HepG2 (cell line): ENCODE results near the gene MVP. TPM values are rescaled to one million over a fixed set of nuclear protein-coding genes. Genes with fewer than 3 reads are reported as not detected.

Experiments
- AHR ChIP-seq: IDR thresholded peaks from 2 replicates; pipeline ENCODE4 v1.6.1; 2018; ENCODE audit warnings: missing genetic modification reagents, missing compliant biosample characterization
- CREB1 ChIP-seq, 2 experiments: fragments of 450-650 bp in 1 of 2; IDR thresholded peaks; 2 replicates each; pipeline ENCODE4 v1.6.1; 2016 to 2017; ENCODE audit warnings: control low read depth in 1 of 2, mild to moderate bottlenecking in 1 of 2, missing compliant biosample characterization in 1 of 2, missing genetic modification characterization in 1 of 2
- GATAD1 ChIP-seq: IDR thresholded peaks from 2 replicates; pipeline ENCODE4 v1.6.1; 2016; ENCODE audit warnings: missing genetic modification reagents, missing compliant biosample characterization
- MED1 ChIP-seq: sonication (generic); formaldehyde crosslinking; IDR thresholded peaks from 2 replicates; pipeline ENCODE4 v1.4.0; 2020; ENCODE audit warnings: missing genetic modification reagents
- RFXAP ChIP-seq: sonication (generic); formaldehyde crosslinking; IDR thresholded peaks from 2 replicates; pipeline ENCODE4 v1.4.0; 2020; ENCODE audit warnings: missing genetic modification reagents, borderline replicate concordance
- SOX6 ChIP-seq, 2 experiments: fragments of 450-650 bp in 1 of 2; sonication (generic) in 1 of 2; formaldehyde crosslinking in 1 of 2; IDR thresholded peaks; 2 replicates each; pipeline versions ENCODE4 v1.4.0 to v1.6.1; 2017 to 2020; ENCODE audit warnings: antibody characterized with exemption in 1 of 2, mild to moderate bottlenecking in 1 of 2, missing genetic modification reagents in 1 of 2
- TSC22D2 ChIP-seq: sonication (generic); formaldehyde crosslinking; IDR thresholded peaks from 2 replicates; pipeline ENCODE4 v1.5.1; 2020; ENCODE audit warnings: missing genetic modification reagents, mild to moderate bottlenecking, borderline replicate concordance
- ZFP90 ChIP-seq: sonication (generic); formaldehyde crosslinking; IDR thresholded peaks from 2 replicates; pipeline ENCODE4 v1.8.0; 2022; ENCODE audit warnings: missing genetic modification reagents, mild to moderate bottlenecking, inconsistent platforms, borderline replicate concordance
- ZNF660 ChIP-seq: sonication (generic); formaldehyde crosslinking; IDR thresholded peaks from 2 replicates; pipeline ENCODE4 v1.5.1; 2020; ENCODE audit warnings: mild to moderate bottlenecking, low read depth, missing genetic modification reagents, borderline replicate concordance
- ZNF788 ChIP-seq: sonication (generic); formaldehyde crosslinking; IDR thresholded peaks from 2 replicates; pipeline ENCODE4 v1.5.0; 2020; ENCODE audit warnings: mild to moderate bottlenecking, missing genetic modification reagents, borderline replicate concordance
- ZSCAN12 ChIP-seq: sonication (generic); formaldehyde crosslinking; IDR thresholded peaks from 2 replicates; pipeline ENCODE4 v1.9.0; 2021; ENCODE audit warnings: mild to moderate bottlenecking, missing genetic modification reagents
- polyA plus RNA-seq, 8 experiments: library from polyadenylated mRNA; depleted of rRNA in 3 of 8; stranded (reverse) in 7 of 8; unstranded in 1 of 8; fragments of >200 nt; fragmentation: Illumina TruSeq in 4 of 8; extraction: Trizol in 4 of 8; gene quantifications; 2 replicates each; pipeline versions ENCODE4 v1.2.1 to v1.2.3, GENCODE V29; 2011 to 2016; ENCODE audit warnings: low read depth in 4 of 8, missing spikeins in 1 of 8, mixed read lengths in 1 of 8; ENCODE audit not compliant: insufficient read depth in 1 of 8
- total RNA-seq, 5 experiments: library from RNA; depleted of rRNA; stranded (reverse); fragments of >200 nt; fragmentation: Illumina TruSeq; extraction: Trizol; gene quantifications; 2 replicates each; pipeline ENCODE4 v1.2.3, GENCODE V29; 2016; ENCODE audit warnings: low read depth in 1 of 5
- TF ChIP-seq, protein P1 (sequence below): sonication (generic); formaldehyde crosslinking; IDR thresholded peaks from 2 replicates; pipeline ENCODE4 v1.5.0; 2020; ENCODE audit warnings: mild to moderate bottlenecking, missing genetic modification reagents, moderate library complexity
- TF ChIP-seq, protein P2 (sequence below): sonication (generic); formaldehyde crosslinking; IDR thresholded peaks from 2 replicates; pipeline ENCODE4 v1.4.0; 2020; ENCODE audit warnings: missing genetic modification reagents, borderline replicate concordance
- TF ChIP-seq, protein P3 (sequence below): sonication (generic); formaldehyde crosslinking; IDR thresholded peaks from 2 replicates; pipeline ENCODE4 v1.5.1; 2020; ENCODE audit warnings: mild to moderate bottlenecking, missing genetic modification reagents, borderline replicate concordance
- TF ChIP-seq, protein P4 (sequence below): sonication (generic); formaldehyde crosslinking; IDR thresholded peaks from 2 replicates; pipeline ENCODE4 v1.5.0; 2020; ENCODE audit warnings: missing genetic modification reagents
- TF ChIP-seq, protein P5 (sequence below): sonication (generic); formaldehyde crosslinking; IDR thresholded peaks from 2 replicates; pipeline ENCODE4 v1.4.0; 2020; ENCODE audit warnings: missing genetic modification reagents
- TF ChIP-seq, protein P6 (sequence below): sonication (generic); formaldehyde crosslinking; conservative IDR thresholded peaks from 2 replicates; pipeline ENCODE4 v1.4.0; 2020; ENCODE audit warnings: mild to moderate bottlenecking, missing genetic modification reagents, moderate library complexity

MVP gene
- total and polyA plus RNA-seq, 2 of the 13 experiments (the other 11 are each of a cell fraction or from before 2014, with no cell fraction given), result 22.9 to 43.5 TPM

DNA sequence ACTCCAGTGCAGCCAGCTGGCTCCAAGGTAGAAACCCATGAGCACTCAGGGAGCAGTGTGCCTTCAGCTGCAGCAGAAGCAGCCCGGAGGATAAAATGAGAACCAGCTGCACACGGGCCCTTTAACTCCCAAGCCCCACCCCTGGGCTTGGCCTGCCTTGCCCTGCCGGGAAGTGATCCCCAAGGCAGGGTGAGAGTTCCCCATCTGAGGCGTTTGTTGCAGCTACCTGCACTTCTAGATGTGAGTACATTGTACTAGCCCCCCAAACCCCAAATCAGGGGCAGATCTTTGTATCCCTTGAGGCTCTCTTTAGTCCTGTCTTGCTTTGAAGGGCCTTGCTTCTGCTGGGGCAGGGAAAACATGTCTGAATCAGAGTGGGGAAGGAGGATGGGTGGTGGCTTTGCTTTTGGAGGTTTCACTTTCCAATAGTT is at the start of gene MVP (continued):
- TF ChIP-seq, protein P1, sequence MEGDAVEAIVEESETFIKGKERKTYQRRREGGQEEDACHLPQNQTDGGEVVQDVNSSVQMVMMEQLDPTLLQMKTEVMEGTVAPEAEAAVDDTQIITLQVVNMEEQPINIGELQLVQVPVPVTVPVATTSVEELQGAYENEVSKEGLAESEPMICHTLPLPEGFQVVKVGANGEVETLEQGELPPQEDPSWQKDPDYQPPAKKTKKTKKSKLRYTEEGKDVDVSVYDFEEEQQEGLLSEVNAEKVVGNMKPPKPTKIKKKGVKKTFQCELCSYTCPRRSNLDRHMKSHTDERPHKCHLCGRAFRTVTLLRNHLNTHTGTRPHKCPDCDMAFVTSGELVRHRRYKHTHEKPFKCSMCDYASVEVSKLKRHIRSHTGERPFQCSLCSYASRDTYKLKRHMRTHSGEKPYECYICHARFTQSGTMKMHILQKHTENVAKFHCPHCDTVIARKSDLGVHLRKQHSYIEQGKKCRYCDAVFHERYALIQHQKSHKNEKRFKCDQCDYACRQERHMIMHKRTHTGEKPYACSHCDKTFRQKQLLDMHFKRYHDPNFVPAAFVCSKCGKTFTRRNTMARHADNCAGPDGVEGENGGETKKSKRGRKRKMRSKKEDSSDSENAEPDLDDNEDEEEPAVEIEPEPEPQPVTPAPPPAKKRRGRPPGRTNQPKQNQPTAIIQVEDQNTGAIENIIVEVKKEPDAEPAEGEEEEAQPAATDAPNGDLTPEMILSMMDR (CRISPR knock-in tag), result peak; percentile 19; the same call in 1 of the 2 replicates
- TF ChIP-seq RFXAP (CRISPR knock-in tag) (0 out of 2 replicates have a peak, but pooled peaks have one; percentile 14), SOX6 (IDR thresholded peaks at IDR 0.05) (no peak), SOX6 (CRISPR knock-in tag; IDR thresholded peaks at IDR 0.05) (0 out of 2 replicates have a peak, but pooled peaks have one; percentile 14), ZFP90 (no peak), CREB1 (IDR thresholded peaks at IDR 0.05) (no peak), CREB1 (CRISPR knock-in tag; IDR thresholded peaks at IDR 0.05) (0 out of 2 replicates have a peak, but pooled peaks have one; percentile 24), ZSCAN12 (0 out of 2 replicates have a peak, but pooled peaks have one; percentile 47), ZNF660 (CRISPR knock-in tag) (no peak), MED1 (CRISPR knock-in tag) (peak; percentile 32; the same call in 1 of the 2 replicates), AHR (CRISPR knock-in tag) (no peak), ZNF788 (CRISPR knock-in tag) (0 out of 2 replicates have a peak, but pooled peaks have one; percentile 15), GATAD1 (CRISPR knock-in tag) (0 out of 2 replicates have a peak, but pooled peaks have one; percentile 47), TSC22D2 (0 out of 2 replicates have a peak, but pooled peaks have one; percentile 28)
- TF ChIP-seq, protein P2, sequence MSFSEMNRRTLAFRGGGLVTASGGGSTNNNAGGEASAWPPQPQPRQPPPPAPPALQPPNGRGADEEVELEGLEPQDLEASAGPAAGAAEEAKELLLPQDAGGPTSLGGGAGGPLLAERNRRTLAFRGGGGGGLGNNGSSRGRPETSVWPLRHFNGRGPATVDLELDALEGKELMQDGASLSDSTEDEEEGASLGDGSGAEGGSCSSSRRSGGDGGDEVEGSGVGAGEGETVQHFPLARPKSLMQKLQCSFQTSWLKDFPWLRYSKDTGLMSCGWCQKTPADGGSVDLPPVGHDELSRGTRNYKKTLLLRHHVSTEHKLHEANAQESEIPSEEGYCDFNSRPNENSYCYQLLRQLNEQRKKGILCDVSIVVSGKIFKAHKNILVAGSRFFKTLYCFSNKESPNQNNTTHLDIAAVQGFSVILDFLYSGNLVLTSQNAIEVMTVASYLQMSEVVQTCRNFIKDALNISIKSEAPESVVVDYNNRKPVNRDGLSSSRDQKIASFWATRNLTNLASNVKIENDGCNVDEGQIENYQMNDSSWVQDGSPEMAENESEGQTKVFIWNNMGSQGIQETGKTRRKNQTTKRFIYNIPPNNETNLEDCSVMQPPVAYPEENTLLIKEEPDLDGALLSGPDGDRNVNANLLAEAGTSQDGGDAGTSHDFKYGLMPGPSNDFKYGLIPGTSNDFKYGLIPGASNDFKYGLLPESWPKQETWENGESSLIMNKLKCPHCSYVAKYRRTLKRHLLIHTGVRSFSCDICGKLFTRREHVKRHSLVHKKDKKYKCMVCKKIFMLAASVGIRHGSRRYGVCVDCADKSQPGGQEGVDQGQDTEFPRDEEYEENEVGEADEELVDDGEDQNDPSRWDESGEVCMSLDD (CRISPR knock-in tag), result no peak
- TF ChIP-seq, protein P3, sequence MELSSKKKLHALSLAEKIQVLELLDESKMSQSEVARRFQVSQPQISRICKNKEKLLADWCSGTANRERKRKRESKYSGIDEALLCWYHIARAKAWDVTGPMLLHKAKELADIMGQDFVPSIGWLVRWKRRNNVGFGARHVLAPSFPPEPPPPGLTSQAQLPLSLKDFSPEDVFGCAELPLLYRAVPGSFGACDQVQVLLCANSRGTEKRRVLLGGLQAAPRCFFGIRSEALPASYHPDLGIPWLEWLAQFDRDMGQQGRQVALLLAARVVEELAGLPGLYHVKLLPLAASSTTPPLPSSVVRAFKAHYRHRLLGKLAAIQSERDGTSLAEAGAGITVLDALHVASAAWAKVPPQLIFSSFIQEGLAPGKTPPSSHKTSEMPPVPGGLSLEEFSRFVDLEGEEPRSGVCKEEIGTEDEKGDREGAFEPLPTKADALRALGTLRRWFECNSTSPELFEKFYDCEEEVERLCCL (CRISPR knock-in tag), result no peak
- TF ChIP-seq, protein P4, sequence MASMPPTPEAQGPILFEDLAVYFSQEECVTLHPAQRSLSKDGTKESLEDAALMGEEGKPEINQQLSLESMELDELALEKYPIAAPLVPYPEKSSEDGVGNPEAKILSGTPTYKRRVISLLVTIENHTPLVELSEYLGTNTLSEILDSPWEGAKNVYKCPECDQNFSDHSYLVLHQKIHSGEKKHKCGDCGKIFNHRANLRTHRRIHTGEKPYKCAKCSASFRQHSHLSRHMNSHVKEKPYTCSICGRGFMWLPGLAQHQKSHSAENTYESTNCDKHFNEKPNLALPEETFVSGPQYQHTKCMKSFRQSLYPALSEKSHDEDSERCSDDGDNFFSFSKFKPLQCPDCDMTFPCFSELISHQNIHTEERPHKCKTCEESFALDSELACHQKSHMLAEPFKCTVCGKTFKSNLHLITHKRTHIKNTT (CRISPR knock-in tag), result no peak
- TF ChIP-seq, protein P5, sequence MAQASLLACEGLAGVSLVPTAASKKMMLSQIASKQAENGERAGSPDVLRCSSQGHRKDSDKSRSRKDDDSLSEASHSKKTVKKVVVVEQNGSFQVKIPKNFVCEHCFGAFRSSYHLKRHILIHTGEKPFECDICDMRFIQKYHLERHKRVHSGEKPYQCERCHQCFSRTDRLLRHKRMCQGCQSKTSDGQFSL (CRISPR knock-in tag), result no peak
- TF ChIP-seq, protein P6, sequence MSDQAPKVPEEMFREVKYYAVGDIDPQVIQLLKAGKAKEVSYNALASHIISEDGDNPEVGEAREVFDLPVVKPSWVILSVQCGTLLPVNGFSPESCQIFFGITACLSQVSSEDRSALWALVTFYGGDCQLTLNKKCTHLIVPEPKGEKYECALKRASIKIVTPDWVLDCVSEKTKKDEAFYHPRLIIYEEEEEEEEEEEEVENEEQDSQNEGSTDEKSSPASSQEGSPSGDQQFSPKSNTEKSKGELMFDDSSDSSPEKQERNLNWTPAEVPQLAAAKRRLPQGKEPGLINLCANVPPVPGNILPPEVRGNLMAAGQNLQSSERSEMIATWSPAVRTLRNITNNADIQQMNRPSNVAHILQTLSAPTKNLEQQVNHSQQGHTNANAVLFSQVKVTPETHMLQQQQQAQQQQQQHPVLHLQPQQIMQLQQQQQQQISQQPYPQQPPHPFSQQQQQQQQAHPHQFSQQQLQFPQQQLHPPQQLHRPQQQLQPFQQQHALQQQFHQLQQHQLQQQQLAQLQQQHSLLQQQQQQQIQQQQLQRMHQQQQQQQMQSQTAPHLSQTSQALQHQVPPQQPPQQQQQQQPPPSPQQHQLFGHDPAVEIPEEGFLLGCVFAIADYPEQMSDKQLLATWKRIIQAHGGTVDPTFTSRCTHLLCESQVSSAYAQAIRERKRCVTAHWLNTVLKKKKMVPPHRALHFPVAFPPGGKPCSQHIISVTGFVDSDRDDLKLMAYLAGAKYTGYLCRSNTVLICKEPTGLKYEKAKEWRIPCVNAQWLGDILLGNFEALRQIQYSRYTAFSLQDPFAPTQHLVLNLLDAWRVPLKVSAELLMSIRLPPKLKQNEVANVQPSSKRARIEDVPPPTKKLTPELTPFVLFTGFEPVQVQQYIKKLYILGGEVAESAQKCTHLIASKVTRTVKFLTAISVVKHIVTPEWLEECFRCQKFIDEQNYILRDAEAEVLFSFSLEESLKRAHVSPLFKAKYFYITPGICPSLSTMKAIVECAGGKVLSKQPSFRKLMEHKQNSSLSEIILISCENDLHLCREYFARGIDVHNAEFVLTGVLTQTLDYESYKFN (CRISPR knock-in tag), result 0 out of 2 replicates have a peak, but pooled peaks have one; percentile 11
